Mesenteric fat pad (tissue), 1 donor: ENCODE measurements around the gene XPC. TPM values are rescaled to one million over a fixed set of nuclear protein-coding genes. Genes with fewer than 3 reads are reported as not detected.
"Not testable (repeated sequence)": the region's sequence is repeated elsewhere in the genome, so short reads cannot be mapped to it uniquely, and the experiment has no call there.

ENCODE experiments used
- DNase-seq: peaks from one replicate; pipeline ENCODE4 v3.0.0-alpha.2; 2020; ENCODE audit warnings: low spot score
- long read RNA-seq: library from polyadenylated mRNA; unstranded; transcript quantifications from one replicate; pipeline ENCODE4 v2.0.0, GENCODE V29; 2020
- total RNA-seq: library from RNA; stranded (reverse); fragmentation: NEBNext Ultra II Directional; extraction: Animal tissue kit (Norgen Biotek cat#: 25700); gene quantifications from one replicate; pipeline ENCODE4 v1.2.1, GENCODE V29; 2021
- donor health status: DM: yes; HTN: yes; CAD: no.

Gene XPC
- total RNA-seq: 24.8 TPM
- long read RNA-seq, transcript XPC-201 (16 exons, 3,832 nt): major isoform, 8 of 39 reads
- long read RNA-seq, partial matches to known transcripts: 23 of 39 reads
- long read RNA-seq, other reads (novel, unspliced or antisense): 8 of 39 reads

- DNase-seq: peak; percentile 100
Measured at GRCh38 chr3:14178247-14179113, at the start of gene XPC, which contains the start of gene LSM3. XPC (minus strand) TSS chr3:14178601; CDS start chr3:14178568, 33 bp downstream. LSM3 (plus strand) TSS chr3:14178817; CDS start chr3:14178861, 44 bp downstream.

DNA sequence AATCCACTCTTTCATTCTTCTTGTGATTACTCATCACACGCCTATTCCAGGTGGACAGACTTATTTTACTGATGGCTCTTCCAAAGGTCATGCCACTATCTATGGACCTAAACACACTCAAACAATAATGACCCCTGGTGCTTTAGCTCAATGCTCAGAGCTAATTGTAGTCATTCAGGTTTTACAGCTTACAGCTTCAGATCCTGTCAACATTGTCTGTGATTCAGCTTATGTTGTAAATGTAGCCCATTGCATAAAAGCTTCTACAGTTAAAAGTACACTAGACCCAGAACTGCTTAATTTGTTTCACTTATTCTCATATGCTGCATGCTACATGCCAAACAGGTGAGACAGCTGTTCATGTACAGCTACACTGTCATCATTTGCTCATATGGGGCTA is 49.5 kb upstream of the XPC start:
- DNase-seq: no peak

- DNase-seq: not testable (repeated sequence)
Measured at GRCh38 chr3:14226351-14226750, 48.0 kb upstream of the XPC start.

DNA sequence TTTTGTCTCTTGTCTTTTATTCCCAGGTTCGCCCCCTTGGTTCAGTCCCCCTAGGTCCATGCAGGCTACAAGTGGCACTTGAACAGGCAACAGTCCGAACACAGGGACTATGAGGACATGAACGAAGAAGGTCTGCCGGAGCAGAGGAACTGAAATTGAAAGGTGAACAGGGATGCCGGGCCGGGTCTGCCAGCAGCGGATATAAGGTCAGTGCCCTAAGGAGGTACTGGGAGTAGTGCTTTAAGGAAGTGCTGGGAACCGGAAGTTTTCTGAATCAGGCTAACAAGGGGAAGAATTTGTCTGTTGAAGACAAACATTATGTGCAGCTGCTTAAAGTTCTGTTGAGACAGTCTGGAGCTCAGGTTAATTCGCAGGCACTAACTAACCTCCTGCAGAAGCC is 47.0 kb upstream of the XPC start:
- DNase-seq: no peak

GRCh38 chr3:14224895-14225294 is 46.5 kb upstream of the XPC start:
- DNase-seq: no peak

DNA sequence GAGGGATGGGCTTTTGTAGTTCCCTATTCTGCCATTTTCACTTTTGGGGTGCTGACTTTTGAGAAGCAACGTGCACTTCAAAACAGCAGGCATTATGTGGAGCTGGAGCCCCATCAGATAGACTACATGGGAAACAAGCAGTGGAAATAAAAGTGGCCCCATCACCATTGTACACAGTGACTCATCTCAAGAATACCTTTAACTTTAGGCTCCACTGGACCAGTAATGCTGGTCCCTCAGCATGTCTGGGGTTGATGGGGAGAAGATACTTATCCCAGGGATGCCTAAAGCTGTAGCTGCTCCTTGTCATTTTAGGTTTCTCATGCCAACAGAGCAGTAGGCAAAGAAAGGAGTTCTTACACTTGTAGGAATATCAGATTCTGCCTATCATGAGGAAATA is 45.2 kb upstream of the XPC start:
- DNase-seq: no peak

DNA sequence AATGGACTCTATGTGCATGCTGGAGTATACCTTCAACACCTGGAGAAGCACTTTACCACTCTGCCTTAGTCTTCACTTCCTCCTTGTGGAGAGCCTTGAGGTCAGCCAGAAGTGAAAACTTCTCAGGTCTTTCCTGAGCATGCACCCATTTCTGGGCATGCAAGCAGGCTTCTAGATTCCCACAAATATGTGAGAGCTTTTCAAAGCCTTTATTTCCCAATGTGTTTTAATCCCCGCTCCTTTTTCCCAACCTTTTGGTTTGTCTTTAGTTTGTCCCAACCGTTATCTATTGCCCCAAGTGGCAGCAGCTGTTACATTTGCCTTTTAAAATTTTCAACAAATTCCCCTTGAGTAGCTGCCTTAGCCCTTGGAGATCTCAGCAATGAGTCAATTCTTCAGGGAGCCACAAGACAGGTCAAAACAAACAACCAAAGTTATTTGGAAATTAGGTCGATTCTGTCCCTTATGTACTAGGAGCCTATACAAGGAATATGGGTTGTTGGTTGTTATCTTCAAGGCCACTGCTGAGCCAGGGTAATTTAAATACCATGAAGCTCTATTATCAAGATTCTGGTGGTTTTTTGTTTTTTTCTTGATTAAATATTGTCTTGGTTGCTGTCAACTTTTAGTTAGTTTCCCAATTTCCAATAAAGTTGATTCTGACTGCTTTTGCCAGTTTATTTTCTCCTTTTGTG is 44.6 kb upstream of the XPC start:
- no peak for DNase-seq

GRCh38 chr3:14222457-14222856 is 44.1 kb upstream of the XPC start:
- DNase-seq: no peak

GRCh38 chr3:14221902-14222301 is 43.5 kb upstream of the XPC start:
- no peak for DNase-seq

GRCh38 chr3:14220933-14221332 is 42.5 kb upstream of the XPC start:
- DNase-seq: no peak

DNA sequence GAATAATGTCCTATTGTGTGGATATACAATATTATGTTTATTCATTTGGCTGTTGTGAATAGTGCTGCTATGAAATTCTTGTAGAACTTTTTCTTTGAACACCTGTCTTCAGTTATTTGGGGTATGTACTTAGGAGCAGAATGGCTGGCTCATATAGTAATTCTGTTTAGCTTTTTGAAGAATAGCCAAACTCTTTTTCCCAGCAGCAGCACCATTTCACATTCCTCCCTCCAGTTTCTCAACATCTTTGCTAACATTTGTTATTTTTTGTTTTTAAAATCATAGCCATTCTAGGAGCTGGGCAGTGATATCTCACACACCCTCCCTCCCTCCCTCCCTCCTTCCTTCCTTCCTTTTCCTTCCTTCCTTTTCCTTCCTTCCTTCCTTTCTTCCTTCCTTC is 40.0 kb upstream of the XPC start:
- DNase-seq: no peak

DNA sequence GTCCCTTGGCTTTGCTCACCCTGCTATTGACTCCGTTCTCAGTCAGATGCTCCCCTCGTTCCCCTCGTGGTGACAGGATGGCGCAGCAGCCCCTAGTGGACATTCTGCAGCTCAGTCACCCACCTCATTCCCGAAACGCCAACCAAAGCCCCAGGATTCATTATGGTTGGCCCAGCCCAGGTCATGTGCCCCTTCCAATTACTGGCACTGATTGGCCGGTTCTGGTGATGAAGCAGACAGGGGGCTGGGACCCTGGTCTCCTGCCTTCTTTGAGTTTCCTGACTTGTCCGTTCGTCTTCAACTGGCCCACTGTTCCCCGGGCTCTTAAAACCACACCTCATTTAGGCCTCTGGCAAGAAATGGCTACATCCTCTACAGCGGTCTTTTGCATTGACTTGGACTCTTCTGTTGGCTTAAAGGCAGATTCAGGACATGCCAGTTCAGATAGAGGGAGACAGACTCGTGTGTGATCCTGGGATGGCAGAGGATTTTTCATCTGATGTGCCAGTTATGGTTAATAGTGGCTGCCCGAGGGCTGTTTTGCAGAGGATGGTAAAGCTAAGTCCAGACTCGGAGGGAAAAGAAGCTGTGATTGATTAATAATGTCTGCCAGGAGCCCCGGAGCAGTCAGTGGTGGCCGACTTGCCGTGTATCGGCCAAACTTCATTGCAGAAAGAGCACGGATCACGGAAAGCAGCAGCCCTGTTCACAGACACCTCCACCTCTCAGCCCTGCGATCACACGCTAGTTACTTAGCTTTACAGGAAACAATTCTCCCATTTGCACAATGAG is 38.1 kb upstream of the XPC start:
- no peak for DNase-seq

DNA sequence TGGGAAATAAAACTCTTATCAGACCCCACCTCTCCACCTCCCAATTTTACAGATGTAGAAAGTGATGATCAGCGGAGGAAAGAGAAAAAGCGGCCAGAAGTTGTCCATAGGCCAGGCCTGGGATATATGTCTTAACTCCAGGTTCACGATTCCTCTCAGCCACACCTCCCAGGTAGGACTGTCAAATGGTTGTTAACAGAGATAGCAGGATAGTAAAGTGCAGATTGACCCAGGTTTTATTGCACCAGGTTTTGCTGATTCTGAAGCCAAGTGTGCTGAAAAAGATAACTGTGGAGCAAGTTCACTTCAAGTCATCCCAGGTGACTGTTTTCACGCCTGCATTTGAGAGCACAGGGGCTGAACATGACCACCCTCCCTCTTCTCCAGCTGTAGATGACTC is 36.4 kb upstream of the XPC start:
- DNase-seq: no peak

DNA sequence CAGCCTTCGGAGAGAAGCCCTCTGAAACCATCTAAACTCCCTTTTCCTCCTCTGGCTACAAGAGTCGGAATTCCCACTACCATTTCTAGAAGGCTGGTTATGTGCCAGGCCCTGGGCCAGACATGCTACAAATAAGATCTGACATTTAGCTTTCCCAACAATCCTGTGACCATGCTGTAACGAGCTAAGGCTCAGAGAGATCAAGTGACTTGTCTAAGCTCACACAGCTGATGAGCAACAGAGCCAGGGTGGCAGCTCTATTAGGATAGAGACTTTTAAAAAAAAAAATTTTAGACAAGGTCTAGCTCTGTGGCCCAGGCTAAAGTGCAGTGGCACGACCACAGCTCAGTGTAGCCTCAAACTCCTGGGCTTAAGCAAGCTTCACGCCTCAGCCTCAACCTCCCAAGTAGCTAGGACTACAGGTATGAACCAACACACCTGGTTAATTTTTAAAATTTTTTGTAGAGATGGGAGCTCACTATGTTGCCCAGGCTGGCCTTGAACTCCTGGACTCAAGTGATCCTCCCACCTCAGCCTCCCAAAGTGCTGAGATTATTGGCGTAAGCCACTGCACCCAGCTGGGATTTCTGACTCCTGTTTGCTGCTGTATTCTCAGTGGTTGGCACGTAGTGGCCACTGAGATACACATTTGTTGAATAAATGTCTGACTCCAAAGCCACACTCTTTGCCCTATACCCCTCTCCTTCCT is 34.8 kb upstream of the XPC start:
- no peak for DNase-seq

DNA sequence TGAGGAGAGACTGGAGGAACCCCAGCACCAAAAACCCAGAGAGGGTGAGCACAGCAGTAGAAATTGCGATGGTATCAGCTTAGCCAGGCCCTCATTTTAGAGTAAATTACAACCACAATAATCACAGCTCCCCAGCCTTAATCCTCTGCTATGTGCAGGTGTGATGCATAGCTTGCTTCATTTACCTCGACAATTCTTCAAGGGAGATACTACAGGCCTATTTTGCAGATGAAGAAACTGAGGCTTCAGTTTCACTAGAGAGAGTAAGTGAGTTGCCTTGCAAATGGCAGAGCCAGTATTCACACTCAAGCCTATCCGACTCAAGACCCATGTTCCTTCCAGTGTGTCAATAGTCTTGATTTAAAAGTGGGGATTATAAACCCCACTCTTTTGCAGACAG is 33.6 kb upstream of the XPC start:
- DNase-seq: no peak

GRCh38 chr3:14211621-14212020 is 33.2 kb upstream of the XPC start:
- no peak for DNase-seq

GRCh38 chr3:14210843-14211594 is 32.6 kb upstream of the XPC start:
- DNase-seq: no peak

DNA sequence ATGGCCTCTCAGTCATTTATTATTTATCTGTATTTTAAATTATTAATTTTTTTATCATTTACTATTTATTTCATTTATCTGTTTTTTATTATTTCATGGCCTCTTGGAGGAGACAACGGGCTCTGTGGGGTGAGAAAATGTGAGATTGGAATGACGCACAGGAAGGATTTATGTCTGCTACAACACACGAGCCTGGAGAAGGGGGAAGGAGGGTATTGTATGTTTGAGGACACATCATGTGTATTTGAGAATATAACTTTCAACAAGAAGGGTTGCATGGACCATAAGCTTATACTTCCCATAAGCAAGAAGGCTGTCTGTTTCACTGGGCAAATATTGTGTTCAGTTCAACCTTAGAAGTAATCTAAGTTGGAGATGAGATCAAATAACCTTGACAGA is 31.9 kb upstream of the XPC start:
- DNase-seq: no peak

DNA sequence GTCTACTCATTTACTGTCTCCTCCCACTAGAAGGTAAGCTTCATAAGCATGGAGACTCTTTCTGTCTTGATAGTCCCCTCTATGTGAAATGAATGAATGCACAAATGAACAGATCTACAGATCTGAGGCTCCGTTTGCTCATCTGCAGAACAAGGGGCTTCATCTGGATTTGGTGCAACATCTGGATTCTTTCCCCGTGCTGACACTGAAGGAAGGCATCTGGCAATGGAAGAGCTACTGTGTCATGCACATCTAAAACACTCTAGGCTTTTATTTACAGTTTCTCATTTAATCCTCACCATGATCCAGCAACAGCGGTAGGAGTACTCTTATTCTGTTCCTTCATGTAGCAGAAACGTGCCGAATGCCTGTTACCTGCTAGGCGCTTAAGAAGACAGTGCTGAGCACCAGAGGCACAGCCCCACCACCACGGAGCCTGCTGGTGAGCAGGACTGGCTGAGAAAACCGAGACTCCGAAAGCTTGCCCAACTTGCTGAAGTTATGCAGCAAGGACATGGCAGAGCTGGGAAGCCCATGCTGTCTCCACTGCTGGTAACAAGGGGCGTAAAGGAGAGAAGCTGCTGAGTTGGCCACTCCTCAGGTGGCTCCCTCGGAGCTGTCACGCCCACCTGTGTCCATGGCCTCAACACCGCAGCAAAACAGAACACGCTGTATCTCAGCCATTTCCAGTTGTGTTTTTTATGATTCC is 31.3 kb upstream of the XPC start:
- DNase-seq: no peak
